ENCODE results near the gene CALHM4. TPM values are rescaled to one million over a fixed set of nuclear protein-coding genes. Genes with fewer than 3 reads are reported as not detected.

The CALHM4 gene
- total RNA-seq (2022; extraction: Qiagen RNA extraction) = 0.16 TPM in 1 of 5 replicates, not detected in the others

GRCh38 chr6:116553451-116553850, at the start of gene CALHM4:
CALHM4 (plus strand) TSS chr6:116553751; CDS start chr6:116553794, 43 bp downstream.

GRCh38 chr6:116511424-116512110, 42.0 kb upstream of the CALHM4 start, which contains the start of gene CALHM5:
CALHM5 (plus strand) TSS chr6:116511639; CDS start chr6:116511697, 58 bp downstream.

GRCh38 chr6:116545651-116546050, 7.9 kb upstream of the CALHM4 start, which contains the start of gene TRAPPC3L:
TRAPPC3L (minus strand) TSS chr6:116545684; CDS start chr6:116545514, 170 bp downstream.

GRCh38 chr6:116570856-116571682, 17.5 kb downstream of the CALHM4 start, which contains the start of gene RWDD1:
RWDD1 (plus strand) TSS chr6:116571504; CDS start chr6:116571583, 79 bp downstream.

Other genes with a start within 250 kb of the CALHM4 start
- gene DSE, start 182.8 kb upstream of the CALHM4 start, total RNA-seq (2022; extraction: Qiagen RNA extraction) = 13.0 to 20.1 TPM (median 17.4 TPM) in 5 replicates
- gene CALHM6, start 92.4 kb upstream of the CALHM4 start, total RNA-seq (2022; extraction: Qiagen RNA extraction) = 0.25 to 0.39 TPM in 2 of 5 replicates, not detected in the others
- 0.04 to 0.10 TPM (median 0.06 TPM) in 5 replicates for gene CALHM5, start 42.1 kb upstream of the CALHM4 start, total RNA-seq (2022; extraction: Qiagen RNA extraction)
- not detected in 5 replicates for gene TRAPPC3L, start 8.1 kb upstream of the CALHM4 start, total RNA-seq (2022; extraction: Qiagen RNA extraction)
- gene RWDD1, start 17.8 kb downstream of the CALHM4 start, total RNA-seq (2022; extraction: Qiagen RNA extraction) = 23.9 to 39.8 TPM (median 36.2 TPM) in 5 replicates
- gene RSPH4A, start 62.7 kb downstream of the CALHM4 start, total RNA-seq (2022; extraction: Qiagen RNA extraction) = 0.16 to 0.28 TPM (median 0.22 TPM) in 5 replicates
- 6.0 to 7.7 TPM (median 6.4 TPM) in 5 replicates for gene ZUP1, start 115.0 kb downstream of the CALHM4 start, total RNA-seq (2022; extraction: Qiagen RNA extraction)
- gene KPNA5, start 127.5 kb downstream of the CALHM4 start, total RNA-seq (2022; extraction: Qiagen RNA extraction) = 0.79 to 2.1 TPM (median 1.4 TPM) in 5 replicates
- gene FAM162B, start 212.0 kb downstream of the CALHM4 start, total RNA-seq (2022; extraction: Qiagen RNA extraction) = not detected in 5 replicates